Osteoblast (primary cell): ENCODE measurements around the gene TRIO. TPM values are rescaled to one million over a fixed set of nuclear protein-coding genes. Genes with fewer than 3 reads are reported as not detected.

Source experiments
- DNase-seq: peaks from one replicate; pipeline ENCODE4 v3.0.0; 2011; ENCODE audit warnings: low spot score, mixed read lengths; ENCODE audit not compliant: insufficient read length; ENCODE audit errors: missing footprints
- H2AFZ ChIP-seq: 2 replicates; pipeline ENCODE4 v1.6.0; 2011; ENCODE audit warnings: mild to moderate bottlenecking, low read length
- H3K27ac ChIP-seq: 2 replicates; pipeline ENCODE4 v1.5.1; 2011; ENCODE audit warnings: mild to moderate bottlenecking, low read depth, low read length, moderate library complexity
- H3K27me3 ChIP-seq: 2 replicates; pipeline ENCODE4 v1.6.0; 2012; ENCODE audit warnings: mild to moderate bottlenecking, control low read depth, inconsistent platforms, low read length, moderate library complexity; ENCODE audit not compliant: insufficient read depth
- H3K36me3 ChIP-seq: 2 replicates; pipeline ENCODE4 v1.5.1; 2011; ENCODE audit warnings: mild to moderate bottlenecking, low read length, control low read depth, moderate library complexity; ENCODE audit not compliant: insufficient read depth
- H3K4me1 ChIP-seq: 2 replicates; pipeline ENCODE4 v1.5.1; 2011; ENCODE audit warnings: mild to moderate bottlenecking, low read length, control low read depth, moderate library complexity; ENCODE audit not compliant: insufficient read depth
- H3K4me2 ChIP-seq: 2 replicates; pipeline ENCODE4 v1.6.0; 2011; ENCODE audit warnings: mild to moderate bottlenecking, low read length; ENCODE audit not compliant: insufficient read depth
- H3K4me3 ChIP-seq: fragments of 200-600 bp; sonication (generic); 3 replicates; pipeline ENCODE4 v1.5.1; 2012; ENCODE audit warnings: mild to moderate bottlenecking, low read length, inconsistent platforms; ENCODE audit not compliant: insufficient read depth
- H3K79me2 ChIP-seq: 2 replicates; pipeline ENCODE4 v1.6.0; 2012; ENCODE audit warnings: mild to moderate bottlenecking, low read length, control low read depth, inconsistent platforms; ENCODE audit not compliant: insufficient read depth
- H3K9me3 ChIP-seq: 2 replicates; pipeline ENCODE4 v1.5.1; 2011; ENCODE audit warnings: low read depth, low read length, control low read depth
- H4K20me1 ChIP-seq: 2 replicates; pipeline ENCODE4 v1.6.0; 2012; ENCODE audit warnings: mild to moderate bottlenecking, low read length, control low read depth; ENCODE audit not compliant: insufficient read depth
- CTCF ChIP-seq: IDR thresholded peaks from 2 replicates; pipeline ENCODE4 v1.5.1; 2011; ENCODE audit warnings: mild to moderate bottlenecking, low read depth, low read length, moderate library complexity; ENCODE audit errors: extremely low read depth
- total RNA-seq: library from RNA; depleted of rRNA; stranded (reverse); fragments of >200 nt; gene quantifications from 2 replicates; pipeline ENCODE4 v1.2.3, GENCODE V29; 2012

Gene TRIO
- total RNA-seq, 1 donor, result 274 TPM

- H3K27me3 ChIP-seq, result no peaks in the 10 kb centered on the region
- H3K4me2 ChIP-seq, result no peak overlapping the region
- H3K4me1 ChIP-seq, result peaks cover 14% of the 10 kb centered on the region
- TF ChIP-seq CTCF, result no peak
- no peaks in the 10 kb centered on the region for H3K9me3 ChIP-seq
- no peak overlapping the region for H3K27ac ChIP-seq
- peaks cover 59% of the 10 kb centered on the region for H4K20me1 ChIP-seq
- H3K36me3 ChIP-seq, result peaks cover 93% of the 10 kb centered on the region
- H2AFZ ChIP-seq, result no peak overlapping the region
- peaks cover 97% of the 10 kb centered on the region for H3K79me2 ChIP-seq
- no peak overlapping the region for H3K4me3 ChIP-seq
- no peak for DNase-seq
These were observed 166.9 kb downstream of the TRIO start for GRCh38 chr5:14309878-14310531.

- no peak overlapping the region for H3K4me3 ChIP-seq
- no peak overlapping the region for H2AFZ ChIP-seq
- H3K9me3 ChIP-seq, result no peaks in the 10 kb centered on the region
- peaks cover 5% of the 10 kb centered on the region for H3K4me1 ChIP-seq
- H3K27me3 ChIP-seq, result no peaks in the 10 kb centered on the region
- H4K20me1 ChIP-seq, result peaks cover 50% of the 10 kb centered on the region
- H3K27ac ChIP-seq, result no peak overlapping the region
- no peak overlapping the region for H3K4me2 ChIP-seq
- H3K36me3 ChIP-seq, result peaks cover 88% of the 10 kb centered on the region
- no peak for DNase-seq
- H3K79me2 ChIP-seq, result peaks cover 95% of the 10 kb centered on the region
- TF ChIP-seq CTCF, result no peak
These were observed 167.8 kb downstream of the TRIO start for GRCh38 chr5:14310901-14311300.

GRCh38 chr5:14313986-14314690 lies 171.0 kb downstream of the TRIO start:
- Histone ChIP-seq H3K9me3 (no peaks in the 10 kb centered on the region), H3K27ac (peak overlapping the region; percentile 10), H2AFZ (no peak overlapping the region), H3K4me2 (no peak overlapping the region), H3K27me3 (no peaks in the 10 kb centered on the region), H3K36me3 (peaks cover 90% of the 10 kb centered on the region), H3K4me1 (no peaks in the 10 kb centered on the region), H4K20me1 (peaks cover 30% of the 10 kb centered on the region), H3K79me2 (peaks cover 92% of the 10 kb centered on the region), H3K4me3 (no peak overlapping the region)
- DNase-seq, result no peak
- TF ChIP-seq CTCF, result no peak

DNA sequence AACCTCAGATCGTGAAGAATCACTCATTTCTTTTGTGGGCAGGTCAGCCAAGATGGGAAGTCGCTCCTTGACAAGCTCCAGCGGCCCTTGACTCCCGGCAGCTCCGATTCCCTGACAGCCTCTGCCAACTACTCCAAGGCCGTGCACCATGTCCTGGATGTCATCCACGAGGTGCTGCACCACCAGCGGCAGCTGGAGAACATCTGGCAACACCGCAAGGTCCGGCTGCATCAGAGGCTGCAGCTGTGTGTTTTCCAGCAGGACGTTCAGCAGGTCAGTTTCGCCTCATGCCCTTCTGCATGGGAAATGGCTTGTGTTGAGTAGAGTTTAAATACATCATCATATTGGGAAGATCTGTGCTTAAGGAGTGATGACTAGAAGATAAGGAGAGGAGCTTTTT lies 173.3 kb downstream of the TRIO start:
- Histone ChIP-seq H3K27ac (no peak overlapping the region), H3K4me1 (no peaks in the 10 kb centered on the region), H3K4me2 (no peak overlapping the region), H2AFZ (no peak overlapping the region), H3K9me3 (no peaks in the 10 kb centered on the region), H3K36me3 (peaks cover 86% of the 10 kb centered on the region), H3K27me3 (no peaks in the 10 kb centered on the region), H3K79me2 (peaks cover 94% of the 10 kb centered on the region), H4K20me1 (peaks cover 25% of the 10 kb centered on the region), H3K4me3 (no peak overlapping the region)
- TF ChIP-seq CTCF, result no peak
- DNase-seq, result no peak
